ENCODE measurements around the gene TPD52L2. TPM values are rescaled to one million over a fixed set of nuclear protein-coding genes. Genes with fewer than 3 reads are reported as not detected.
A peak's percentile ranks its signal among the peaks of the same experiment; 100 is the strongest.
"Not testable (repeated sequence)": the region's sequence is repeated elsewhere in the genome, so short reads cannot be mapped to it uniquely, and the experiment has no call there.

TPD52L2 gene
- total RNA-seq, 1 donor from 2014 or later: 99.0 TPM

GRCh38 chr20:63895202-63895951 lies 30.3 kb downstream of the TPD52L2 start:
- no peak for DNase-seq (ENCODE audit: low read depth)

DNA sequence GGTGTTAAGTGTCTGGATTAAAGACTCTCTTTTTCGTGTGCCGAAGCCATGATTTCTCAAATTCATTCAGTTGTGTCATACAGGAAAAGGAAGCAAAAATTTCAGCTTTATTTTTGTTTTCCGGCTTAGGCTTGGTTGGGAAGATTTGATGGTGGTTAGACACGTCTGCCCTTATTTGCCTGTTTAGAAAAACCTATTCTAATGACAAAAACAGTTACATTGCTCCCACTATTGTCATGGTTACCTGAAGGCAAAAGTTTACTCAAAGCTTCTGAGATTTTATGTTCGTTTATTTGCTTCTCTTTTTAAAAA lies 30.8 kb downstream of the TPD52L2 start:
- DNase-seq (ENCODE audit: low read depth): peak; percentile 21

GRCh38 chr20:63896264-63897105 lies 31.4 kb downstream of the TPD52L2 start:
- peak; percentile 91 for DNase-seq (ENCODE audit: low read depth)

DNA sequence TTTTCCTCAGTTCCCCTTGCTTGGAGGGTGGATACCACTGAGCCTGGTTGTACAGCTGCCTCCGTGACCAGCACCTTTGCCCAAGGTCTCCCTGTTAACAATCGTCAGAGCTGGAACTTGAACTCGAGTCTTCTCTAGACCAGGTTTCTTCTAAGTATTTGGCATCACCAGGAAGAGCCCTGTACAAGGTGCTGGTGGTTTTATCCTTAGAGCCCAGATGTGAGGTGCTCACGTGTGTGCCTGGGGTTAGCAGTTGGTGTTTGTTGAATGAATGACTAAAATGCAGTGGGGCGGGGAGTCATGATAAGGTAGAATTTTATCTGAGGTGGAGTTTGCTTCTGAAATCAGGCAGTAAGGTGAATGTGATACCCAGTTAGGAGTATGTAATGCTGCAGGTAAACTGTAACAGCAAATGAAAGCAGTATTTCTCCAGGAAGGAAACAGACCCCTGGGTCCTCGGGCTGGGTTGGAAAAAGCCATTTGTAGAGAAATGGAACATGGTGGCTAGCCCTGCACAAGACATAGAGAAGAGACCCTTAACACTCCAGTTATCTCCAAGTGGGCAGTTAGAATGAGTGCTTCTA lies 33.0 kb downstream of the TPD52L2 start:
- no peak for DNase-seq (ENCODE audit: low read depth)

DNA sequence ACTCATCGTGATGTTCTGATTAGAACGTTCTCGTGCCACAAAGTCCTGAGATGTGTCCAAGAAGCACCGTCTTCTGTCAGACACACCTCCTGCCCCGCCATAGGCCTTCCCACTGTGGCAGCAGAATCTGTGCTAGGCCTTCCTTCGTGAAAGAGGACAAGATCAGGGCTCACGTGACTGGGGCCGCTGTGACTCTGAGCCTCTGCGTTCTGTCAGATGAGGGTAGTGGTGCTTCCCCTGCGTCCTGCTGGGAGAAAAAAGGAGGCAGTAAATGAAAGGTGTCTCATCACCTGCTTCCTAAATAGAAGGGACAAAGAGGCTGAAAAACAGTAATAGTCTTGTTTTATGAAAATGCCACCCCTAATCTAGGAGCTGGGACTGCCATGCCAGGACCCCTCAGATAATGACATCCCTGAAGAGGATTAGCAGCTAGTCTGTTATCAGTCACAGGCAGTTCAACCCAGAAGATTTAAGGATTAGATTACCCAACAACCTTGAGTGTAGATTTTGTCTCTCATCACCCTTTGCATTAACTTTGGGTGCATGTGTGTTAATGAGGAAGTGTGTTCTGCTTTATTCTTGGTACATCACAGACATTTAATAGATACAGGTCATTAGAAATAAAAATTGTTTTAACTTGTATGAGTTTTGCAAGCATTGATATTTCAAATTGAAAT lies 34.0 kb downstream of the TPD52L2 start:
- DNase-seq (ENCODE audit: low read depth): no peak

DNA sequence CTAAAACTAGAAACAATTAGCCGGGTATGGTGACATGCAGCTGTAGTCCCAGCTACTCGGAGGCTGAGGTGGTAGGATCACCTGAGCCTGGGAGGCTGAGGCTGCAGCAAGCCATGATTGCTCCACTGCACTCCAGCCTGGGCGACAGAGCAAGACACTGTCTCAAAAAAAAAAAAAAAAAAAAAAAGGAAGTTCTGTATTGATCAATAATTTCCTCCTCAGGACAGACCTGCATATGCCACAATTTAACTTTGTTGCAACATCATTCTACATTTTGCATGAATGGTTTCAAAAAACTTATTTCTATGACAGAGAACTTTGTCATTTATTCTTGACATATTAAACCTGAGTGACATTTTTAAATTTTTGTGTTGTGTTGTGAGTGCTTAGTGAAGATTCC lies 35.3 kb downstream of the TPD52L2 start:
- DNase-seq (ENCODE audit: low read depth): no peak

DNA sequence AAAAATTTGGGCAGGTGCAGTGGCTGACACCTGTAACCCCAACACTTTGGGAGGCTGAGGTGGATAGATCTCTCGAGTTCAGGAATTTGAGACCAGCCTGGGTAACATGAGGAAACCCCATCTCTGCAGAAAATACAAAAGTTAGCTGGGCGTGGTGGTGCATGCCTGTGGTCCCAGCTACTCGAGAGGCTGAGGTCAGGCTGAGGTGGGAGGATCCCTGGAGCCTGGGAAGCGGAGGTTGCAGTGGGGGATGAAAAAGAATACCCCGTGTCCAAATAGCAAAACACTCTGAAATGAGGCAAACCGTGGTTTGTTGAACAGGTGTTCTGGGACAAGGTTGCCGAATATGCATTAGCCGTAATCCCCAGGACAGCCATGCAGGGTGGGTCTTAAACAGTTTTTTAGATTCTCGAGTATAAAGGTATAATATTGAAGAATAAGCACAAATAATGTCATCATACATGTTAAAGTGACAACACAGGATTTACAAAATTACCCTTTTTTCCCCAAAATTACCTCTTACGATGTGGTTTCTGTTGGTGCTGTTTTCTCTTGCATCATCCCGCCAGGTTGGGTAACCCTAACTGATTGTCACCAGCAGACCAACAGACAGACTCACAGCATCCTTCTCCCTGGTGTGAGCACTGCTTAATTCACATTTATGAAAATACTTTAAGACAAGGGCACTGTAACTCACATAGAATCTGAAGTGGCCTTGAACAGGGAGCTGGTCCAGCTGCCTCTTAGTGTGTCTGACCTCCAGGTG lies 38.9 kb downstream of the TPD52L2 start:
- DNase-seq (ENCODE audit: low read depth): peak; percentile 50

- DNase-seq (ENCODE audit: low read depth): no peak
Measured at GRCh38 chr20:63908008-63908682, 43.1 kb downstream of the TPD52L2 start.

- peak; percentile 78 for DNase-seq (ENCODE audit: low read depth)
Measured at GRCh38 chr20:63911176-63911575, 46.1 kb downstream of the TPD52L2 start.

DNA sequence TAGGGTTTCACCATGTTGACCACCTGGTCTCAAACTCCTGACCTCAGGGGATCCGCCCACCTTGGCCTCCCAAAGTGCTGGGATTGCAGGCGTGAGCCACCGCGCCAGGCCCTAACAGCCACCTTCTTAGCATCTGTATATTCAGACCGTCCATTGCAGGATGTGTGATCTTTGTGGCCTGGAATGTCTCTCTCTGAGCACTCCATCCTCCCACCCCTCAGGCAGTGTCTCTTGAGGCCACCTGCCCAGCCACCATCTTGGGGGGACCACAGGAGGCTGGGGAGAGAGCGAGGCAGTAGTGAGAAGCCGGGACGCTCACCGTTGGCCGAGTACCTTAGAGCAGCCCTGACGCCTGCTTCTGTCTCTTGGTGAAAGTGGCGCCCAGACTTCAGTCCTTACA lies 48.7 kb downstream of the TPD52L2 start:
- DNase-seq (ENCODE audit: low read depth): no peak

GRCh38 chr20:63915471-63915870 lies 50.4 kb downstream of the TPD52L2 start:
- peak; percentile 34 for DNase-seq (ENCODE audit: low read depth)

GRCh38 chr20:63916371-63916939 lies 51.4 kb downstream of the TPD52L2 start:
- not testable (repeated sequence) for DNase-seq (ENCODE audit: low read depth)

DNA sequence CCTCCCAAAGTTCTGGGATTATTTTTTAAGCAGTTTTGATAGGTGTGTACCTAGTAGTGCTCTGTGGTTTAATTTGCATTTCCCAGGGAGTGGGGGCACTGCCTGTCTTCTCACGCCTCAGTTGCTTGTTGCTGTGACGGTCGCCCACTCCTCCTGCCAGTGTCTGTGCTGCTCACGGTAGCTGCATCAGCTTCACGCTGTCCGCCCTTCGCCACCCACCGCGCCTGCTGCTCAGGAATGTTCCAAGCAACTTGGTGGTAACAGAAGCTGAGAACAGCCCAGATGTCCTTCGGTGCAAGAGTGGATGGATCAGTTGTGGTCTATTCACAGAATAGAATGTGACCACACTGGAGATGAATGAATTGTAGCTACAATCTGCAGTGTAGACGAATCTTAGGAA lies 52.7 kb downstream of the TPD52L2 start:
- peak; percentile 48 for DNase-seq (ENCODE audit: low read depth)

DNA sequence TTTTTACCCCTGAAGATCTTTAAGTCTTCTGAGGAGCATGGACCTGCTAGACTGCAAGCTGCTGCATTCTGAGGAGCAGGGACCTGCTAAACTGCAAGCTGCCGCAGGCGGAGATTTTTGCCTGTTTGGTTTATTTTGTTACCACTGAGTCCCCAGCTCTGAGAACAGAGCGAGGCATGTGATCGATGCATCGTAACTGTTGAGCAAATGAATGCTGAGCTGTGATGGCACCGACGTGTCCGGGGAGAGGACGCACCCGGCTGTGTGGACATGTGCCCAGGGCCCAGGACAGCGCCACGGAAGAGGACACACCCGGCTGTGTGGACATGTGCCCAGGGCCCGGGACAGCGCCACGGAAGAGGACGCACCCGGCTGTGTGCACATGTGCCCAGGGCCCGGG lies 54.1 kb downstream of the TPD52L2 start:
- DNase-seq (ENCODE audit: low read depth): no peak

DNA sequence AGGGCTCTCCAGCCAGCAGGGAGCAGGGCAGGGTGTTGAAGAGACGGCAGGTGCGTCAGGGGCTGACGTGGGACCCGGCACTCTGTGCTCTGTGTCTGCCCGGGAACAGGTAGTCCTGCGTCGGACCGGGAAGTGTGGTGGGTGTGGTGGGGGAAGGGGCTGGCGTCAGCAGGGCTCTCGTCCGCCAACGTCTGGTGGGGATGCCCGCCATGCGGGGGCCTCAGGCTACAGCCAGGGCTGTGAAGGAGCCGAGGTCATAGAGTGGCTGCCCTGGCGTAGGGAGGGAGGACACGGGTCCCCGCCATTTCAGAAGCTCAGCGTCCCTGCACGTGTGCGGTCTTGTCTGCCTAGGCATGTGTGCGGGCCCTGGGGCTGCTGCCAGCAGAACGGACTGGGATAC lies 55.2 kb downstream of the TPD52L2 start:
- DNase-seq (ENCODE audit: low read depth): no peak

DNA sequence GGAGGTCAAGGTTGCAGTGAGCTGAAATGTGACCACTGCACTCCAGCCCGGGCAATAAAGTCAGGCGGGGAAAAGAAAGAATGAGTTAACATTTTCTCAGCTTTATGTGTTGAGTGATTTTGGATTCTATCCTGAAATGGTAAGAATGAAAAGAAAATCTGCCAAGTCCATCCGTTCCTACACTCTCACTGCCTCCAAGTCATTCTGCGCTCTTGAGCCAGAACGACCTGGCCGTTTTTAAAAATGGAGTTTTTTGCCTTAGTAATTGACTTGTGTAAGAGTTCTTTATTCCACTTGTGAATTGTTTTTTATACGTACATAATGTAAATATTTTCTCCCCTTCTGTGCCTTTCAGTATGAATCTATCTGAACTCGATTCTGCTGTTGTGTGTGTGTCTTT lies 58.6 kb downstream of the TPD52L2 start:
- no peak for DNase-seq (ENCODE audit: low read depth)

DNA sequence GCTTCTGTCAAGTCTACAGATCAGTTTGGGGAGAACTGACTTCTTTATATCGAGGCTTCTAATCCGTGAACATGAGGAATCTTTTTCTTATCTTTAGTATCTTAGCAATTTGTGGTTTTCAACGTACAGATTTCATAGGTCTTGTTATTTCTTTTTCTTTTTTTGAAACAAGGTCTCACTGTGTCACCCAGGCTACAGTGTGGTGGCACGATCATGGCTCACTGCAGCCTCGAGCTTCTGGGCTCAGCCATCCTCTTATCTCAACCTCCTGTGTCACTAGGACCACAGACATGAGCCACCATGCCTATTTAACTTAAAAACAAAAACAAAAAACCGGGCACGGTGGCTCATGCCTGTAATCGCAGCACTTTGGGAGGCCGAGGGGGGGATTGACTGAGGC lies 59.2 kb downstream of the TPD52L2 start:
- DNase-seq (ENCODE audit: low read depth): no peak

GRCh38 chr20:63926298-63926697 lies 61.2 kb downstream of the TPD52L2 start:
- DNase-seq (ENCODE audit: low read depth): no peak

- no peak for DNase-seq (ENCODE audit: low read depth)
Measured at GRCh38 chr20:63929071-63929470, 64.0 kb downstream of the TPD52L2 start.

DNA sequence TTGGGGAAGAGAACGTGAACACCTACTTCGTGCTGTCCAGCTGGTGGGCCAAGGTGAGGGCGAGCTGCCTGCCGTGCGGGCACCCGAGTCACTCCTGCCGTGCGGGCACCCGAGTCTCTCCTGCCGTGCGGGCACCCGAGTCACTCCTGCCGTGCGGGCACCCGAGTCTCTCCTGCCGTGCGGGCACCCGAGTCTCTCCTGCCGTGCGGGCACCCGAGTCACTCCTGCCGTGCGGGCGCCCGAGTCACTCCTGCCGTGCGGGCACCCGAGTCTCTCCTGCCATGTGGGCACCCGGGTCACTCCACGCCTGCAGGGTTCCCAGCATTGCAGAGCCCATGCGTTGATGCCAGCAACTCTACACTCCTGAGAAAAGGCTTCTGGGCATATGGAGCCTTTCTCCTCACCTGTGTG lies 64.4 kb downstream of the TPD52L2 start:
- not testable (repeated sequence) for DNase-seq (ENCODE audit: low read depth)

Data from myocyte (in vitro differentiated cells).